H54 (cell line): Measurements from ENCODE around the gene PDE4B.
A peak's percentile ranks its signal among the peaks of the same experiment; 100 is the strongest.

Source experiments
- DNase-seq: peaks from one replicate; pipeline ENCODE4 v3.0.0; 2011; ENCODE audit warnings: low spot score, mixed read lengths; ENCODE audit not compliant: insufficient read length
- FAIRE-seq: peaks from 3 replicates; lab custom pipeline; 2011; peaks lifted over from hg19 to GRCh38; lab: Jason Lieb, UNC
- POLR2A ChIP-seq: IDR thresholded peaks from 2 replicates; pipeline ENCODE4 v1.6.1; 2011; ENCODE audit warnings: low read depth, mild to moderate bottlenecking, low read length

The PDE4B gene

DNA sequence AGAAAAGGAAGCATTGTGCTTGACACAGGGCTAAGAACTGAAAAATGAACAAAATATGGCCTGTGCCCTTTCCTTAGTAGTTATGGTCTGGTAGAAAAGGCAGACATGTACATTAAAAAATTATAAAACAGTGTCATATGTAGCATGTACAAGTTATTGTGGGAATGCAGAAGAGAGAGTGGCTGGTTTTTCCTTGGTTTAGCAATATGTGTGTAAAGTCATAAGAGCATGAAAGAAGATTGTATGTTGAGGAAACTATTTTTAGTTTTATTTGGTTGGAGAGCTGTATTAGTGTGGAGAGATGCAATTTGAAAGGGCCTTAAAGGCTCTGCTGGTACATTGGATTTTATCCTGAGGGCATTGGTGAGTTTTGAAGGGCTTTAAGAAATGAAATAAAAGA is 145.8 kb downstream of the PDE4B start:
- no peak for TF ChIP-seq POLR2A
- no peak for FAIRE-seq
- DNase-seq = no peak

DNA sequence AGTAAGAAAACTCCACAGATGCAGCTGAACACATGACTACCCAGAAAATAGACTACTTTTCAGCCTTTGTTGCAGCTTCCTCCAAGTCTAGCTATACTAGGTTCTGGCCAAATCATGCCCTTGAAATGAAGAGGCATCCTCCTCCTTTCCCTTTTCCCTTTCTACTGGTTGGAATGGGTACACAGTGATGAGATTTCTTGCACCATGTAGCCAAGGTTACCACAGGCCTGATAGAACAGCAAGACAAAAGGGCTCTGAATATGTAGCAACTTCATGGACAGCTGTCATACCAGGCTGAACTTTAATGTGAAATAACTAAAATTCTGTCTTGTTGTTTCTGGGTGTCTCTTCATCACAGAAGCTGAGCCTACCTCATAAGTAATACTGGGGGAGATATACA is 146.5 kb downstream of the PDE4B start:
- TF ChIP-seq POLR2A = no peak
- no peak for DNase-seq
- no peak for FAIRE-seq

DNA sequence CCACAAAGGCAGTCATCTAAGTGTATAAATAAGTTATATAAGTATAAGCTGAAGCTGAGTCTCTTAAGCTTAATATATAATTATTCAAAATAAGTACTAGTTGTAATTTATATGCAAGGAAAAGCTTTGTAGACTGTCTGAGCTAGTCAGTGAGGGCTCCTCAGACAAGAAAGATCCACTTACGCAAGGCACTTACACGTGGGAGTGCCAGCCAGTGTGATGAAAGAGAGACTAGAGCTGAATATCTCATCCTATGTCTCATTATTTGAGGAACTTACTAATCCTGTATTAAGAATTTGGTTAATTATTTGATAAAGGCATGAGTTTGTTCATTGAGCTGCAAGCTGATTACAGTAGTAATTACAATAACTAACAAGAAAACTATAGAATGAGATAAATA is 146.9 kb downstream of the PDE4B start:
- FAIRE-seq = no peak
- no peak for DNase-seq
- TF ChIP-seq POLR2A = no peak

DNA sequence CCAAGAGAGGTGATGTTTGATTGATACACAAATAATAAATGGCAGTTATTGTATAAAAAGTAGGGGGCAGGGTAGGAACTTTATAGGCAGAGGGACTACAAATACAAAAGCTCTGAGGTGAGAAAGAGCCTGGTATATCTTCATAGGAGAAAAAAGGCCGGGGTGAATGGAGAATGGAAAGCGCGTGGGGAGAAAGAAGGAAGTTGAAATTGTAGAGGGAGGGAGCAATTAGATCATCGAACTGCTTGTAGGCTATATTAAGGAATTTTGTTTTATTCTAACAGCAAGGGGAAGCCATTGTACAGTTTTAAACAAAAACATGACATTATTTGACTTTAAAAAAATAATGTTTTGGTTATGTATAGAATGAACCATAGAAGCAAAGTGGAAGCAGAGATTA is 147.4 kb downstream of the PDE4B start:
- TF ChIP-seq POLR2A = no peak
- FAIRE-seq (no peak), DNase-seq (no peak)

DNA sequence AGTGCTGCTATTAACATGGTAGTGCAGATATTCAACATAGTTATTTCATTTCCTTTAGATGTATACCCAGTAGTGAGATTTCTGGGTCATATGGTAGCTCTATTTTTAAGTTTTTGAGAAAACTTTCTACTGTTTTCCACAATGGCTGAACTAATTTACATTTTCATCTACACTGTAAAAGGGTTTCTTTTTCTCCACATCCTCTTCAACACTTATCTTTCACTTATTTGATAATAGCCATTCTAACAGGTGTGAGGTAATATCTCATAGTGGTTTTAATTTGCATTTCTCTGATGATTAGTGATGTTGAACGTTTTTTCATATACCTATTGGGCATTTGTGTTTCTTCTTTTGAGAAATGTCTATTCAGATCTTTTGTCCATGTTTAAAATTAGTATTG is 149.8 kb downstream of the PDE4B start:
- DNase-seq (no peak), FAIRE-seq (no peak)
- TF ChIP-seq POLR2A = no peak

DNA sequence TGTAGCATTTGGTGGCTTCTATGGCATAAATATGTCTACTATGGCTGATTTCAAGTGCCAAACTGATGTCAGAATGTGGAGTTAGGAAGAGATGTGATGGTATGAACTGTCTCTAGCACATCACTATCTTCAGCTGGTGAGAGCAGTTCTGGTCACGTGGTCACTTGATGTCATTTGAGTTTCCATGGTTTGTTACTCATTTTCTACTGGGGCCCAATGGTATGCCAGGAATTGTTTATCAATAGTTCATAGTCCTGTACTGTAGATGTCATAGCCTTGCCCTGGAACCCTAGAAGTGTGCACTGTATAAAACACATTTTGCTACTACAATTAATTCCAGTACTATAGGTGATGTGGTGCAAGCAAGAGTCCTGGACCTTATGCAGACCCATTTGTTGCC is 153.7 kb downstream of the PDE4B start:
- FAIRE-seq (no peak), DNase-seq (no peak)
- no peak for TF ChIP-seq POLR2A

DNA sequence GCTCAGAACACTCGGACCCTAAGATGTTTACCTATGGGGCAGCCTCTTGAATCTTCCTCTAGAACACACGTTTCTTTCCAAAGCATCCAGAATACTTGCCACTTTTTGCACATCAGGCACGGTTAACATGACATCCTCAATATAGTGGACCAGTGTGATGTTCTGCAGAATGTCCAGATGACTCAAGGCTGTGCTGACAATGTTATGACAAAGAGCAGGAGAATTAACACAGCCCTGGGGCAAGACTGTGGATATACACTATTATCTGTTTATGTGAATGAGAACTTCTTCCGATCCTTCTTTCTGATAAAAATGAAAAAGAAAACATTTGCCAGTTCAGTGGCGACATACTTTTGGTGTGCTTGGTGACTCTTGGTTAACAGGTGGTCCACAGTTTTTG is 154.3 kb downstream of the PDE4B start:
- no peak for TF ChIP-seq POLR2A
- FAIRE-seq (no peak), DNase-seq (no peak)

DNA sequence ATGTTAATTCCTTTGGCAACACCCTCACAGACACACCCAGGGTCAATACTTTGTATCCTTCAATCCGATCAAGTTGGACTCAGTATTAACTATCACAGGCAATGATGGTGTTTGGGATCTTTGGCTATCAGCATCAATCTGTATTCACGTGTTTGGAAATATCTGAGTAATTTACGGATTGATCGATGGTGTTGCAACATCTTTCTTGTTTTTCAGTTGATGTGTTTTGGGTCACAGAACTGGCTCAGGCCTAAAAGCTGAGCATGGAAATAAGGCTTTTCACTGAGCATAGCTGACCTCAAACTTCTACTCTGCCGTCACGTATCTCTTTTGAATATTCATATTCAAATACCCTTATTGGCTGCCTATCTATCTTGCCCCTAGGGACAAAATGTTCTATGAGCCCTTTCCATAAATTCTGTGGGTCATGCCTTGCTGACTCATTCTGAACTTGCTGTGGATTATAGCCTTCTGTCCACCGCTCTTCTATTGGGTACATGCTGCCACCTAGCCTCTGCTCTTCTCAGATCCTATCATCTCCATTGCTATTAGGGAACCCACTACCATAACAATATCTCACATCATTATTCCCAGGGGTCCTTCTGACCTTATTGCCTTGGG is 156.0 kb downstream of the PDE4B start:
- no peak for FAIRE-seq
- TF ChIP-seq POLR2A = no peak
- no peak for DNase-seq

DNA sequence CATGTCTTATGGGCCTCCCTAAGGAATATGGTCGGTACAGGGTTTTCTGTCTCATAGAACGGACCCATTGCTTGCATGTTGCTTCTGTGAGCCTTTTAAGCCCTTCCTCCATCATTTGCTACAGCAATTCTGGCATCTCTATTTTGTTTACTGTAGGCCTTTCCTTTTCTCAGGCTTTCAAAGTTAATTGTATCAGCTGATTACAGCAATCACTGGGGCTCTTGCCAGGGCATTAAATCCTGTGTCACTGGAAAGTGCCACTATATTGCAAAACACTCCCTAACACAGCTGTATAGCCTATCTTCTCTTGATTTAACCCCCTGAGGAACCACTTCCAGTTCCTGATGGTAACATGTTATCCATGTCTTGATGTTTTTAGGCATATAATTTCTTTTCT is 156.5 kb downstream of the PDE4B start:
- FAIRE-seq = no peak

DNA sequence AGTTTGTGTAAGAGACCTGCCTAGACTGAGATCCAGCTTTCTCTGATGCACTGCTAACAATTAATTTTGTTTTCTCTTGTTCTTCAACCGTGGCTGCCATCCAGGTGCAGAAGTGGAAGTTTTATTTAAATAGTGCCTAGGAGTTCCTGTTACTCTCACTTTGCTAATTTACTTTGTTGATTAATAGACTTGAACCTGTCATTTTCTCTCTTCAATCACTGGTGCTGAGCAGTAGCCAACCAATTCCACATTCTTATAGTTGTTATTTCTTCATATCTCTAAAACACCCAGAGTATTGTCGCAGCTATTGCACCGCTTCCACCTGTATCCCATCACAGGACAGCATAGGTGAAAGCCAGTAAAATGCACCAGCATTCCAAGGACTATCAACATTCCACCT is 157.2 kb downstream of the PDE4B start:
- DNase-seq (no peak), FAIRE-seq (no peak)
- TF ChIP-seq POLR2A = no peak

More for the DNA sequence above, 156.5 kb downstream of the PDE4B start:
- no peak for TF ChIP-seq POLR2A
- DNase-seq = no peak

DNA sequence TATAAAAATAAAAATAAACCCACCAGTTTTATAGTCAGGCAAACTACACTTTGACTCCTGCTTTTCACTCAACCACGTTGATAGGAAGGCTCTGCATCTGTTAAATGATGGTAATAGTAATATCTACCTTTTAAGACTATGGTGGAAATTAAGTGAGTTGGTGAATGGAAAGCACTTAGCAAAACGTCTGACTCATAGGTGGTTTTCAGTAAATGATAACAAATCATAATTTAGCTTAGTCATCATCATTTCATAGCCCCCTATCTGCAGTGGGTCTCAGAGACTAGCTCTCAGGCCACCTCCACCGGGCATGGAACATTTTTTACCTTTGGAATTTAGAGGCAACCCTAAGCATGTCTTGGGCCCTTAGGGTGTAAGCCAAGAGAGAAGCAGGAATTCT is 160.0 kb downstream of the PDE4B start:
- no peak for TF ChIP-seq POLR2A
- FAIRE-seq (no peak), DNase-seq (no peak)

DNA sequence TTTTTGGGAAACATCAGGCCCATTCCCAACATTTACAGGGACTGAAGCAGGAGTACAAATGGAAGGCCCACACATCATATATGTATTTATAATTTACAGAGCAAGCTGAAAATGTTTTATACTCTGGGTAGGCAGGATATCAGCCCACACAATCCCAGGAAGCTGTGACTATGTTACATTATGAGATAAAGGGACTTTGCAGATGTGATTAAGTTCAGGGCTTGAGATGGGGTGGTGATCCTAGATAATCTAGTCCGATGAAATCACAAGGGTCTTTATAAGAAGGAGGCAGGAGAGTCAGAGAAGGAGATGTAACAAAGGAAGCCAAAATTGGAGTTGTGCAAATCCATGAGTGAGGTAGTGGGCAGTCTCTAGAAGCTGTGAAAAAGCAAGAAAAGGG is 160.5 kb downstream of the PDE4B start:
- no peak for FAIRE-seq
- DNase-seq = no peak
- no peak for TF ChIP-seq POLR2A

DNA sequence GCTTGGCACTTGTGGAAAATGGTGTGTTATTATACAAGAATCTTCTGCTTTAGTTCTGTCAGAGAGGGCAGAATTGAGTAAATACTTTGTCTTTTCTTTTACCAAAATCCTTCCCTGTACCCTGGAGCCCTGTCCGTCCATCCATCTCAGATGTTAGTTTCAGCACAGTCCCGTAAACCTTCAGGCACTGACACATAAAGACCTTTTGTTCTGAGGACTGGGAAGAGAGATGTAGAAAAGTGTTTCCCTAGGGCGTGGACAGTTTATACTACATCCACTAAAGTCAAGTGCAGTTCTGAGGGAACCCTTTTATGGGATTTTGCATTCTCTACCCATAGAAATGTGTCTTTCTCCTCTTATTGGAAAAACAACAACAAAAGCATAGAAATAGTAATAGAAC is 162.4 kb downstream of the PDE4B start:
- no peak for TF ChIP-seq POLR2A
- no peak for DNase-seq
- FAIRE-seq = no peak

DNA sequence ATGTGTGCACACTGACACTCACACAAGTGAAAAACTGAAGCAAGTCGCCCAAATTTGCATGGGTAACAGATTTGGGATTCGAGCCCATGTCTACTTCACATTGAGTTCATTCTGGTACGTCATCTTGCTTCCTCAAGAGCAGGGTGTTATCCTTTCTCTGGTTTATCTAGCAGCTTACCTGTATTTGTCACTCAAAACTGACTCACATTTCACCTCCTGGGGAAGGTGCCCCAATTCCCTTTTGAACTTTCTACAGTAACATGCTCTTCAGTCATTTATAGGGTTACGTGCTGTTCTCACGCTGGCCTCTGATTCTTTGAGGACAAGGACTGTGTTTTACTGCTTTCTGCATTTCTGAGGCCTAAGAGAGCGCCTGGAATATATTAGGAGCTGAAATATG is 162.8 kb downstream of the PDE4B start:
- DNase-seq = no peak
- TF ChIP-seq POLR2A = no peak
- no peak for FAIRE-seq

DNA sequence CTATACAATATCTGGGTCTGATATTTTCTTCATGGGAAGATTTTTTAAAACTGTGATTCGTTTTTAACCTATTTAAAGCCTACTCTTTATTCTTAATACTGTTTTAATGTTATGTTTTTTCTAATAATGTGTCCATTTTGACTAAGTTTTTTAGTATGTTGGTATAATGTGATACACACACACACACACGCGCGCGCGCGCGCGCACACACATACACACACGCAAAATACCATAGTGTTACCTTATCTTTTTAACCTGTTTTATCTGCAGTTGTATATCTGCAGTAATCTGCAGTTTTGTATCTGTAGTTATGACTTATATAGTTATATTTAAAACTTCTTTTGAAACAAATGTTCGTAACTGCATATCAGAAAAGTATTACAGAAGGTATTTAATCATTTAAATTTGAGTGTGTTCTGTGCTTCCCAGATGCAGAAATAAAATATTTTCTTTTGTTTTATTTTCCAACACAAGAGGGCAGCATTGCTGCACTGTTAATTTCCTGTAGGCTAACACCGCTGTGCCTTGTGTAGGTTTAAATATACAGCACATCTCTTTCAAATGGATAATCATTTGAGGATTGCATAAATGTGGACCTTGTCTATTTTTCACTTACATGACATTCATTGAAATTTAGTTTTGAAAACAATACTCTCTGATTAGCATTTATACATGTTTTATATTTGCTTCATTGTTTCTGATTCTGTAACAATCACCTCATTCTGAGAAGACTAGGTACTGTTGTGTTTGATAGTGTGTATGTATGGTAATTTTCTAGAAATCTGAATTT is 166.1 kb downstream of the PDE4B start:
- no peak for TF ChIP-seq POLR2A
- no peak for DNase-seq
- FAIRE-seq = peak; percentile 80
